NCI-H69 (cell line): ENCODE results near the gene LRRC74A.
A peak's percentile ranks its signal among the peaks of the same experiment; 100 is the strongest.

Experiments
- DNase-seq: peaks from one replicate; lab custom pipeline; 2025; lab: John Stamatoyannopoulos, UW

The LRRC74A gene

GRCh38 chr14:76846331-76847047, 20.3 kb downstream of the LRRC74A start:
- DNase-seq = no peak

GRCh38 chr14:76848879-76849278, 22.7 kb downstream of the LRRC74A start:
- DNase-seq = peak; percentile 67

- no peak for DNase-seq
Measured at GRCh38 chr14:76855066-76855465, 28.9 kb downstream of the LRRC74A start.

- DNase-seq = no peak
Measured at GRCh38 chr14:76856769-76857168, 30.6 kb downstream of the LRRC74A start.

- no peak for DNase-seq
Measured at GRCh38 chr14:76861574-76862255, 35.5 kb downstream of the LRRC74A start.

- no peak for DNase-seq
Measured at GRCh38 chr14:76862546-76863282, 36.5 kb downstream of the LRRC74A start.

GRCh38 chr14:76863724-76864407, 37.7 kb downstream of the LRRC74A start:
- peak; percentile 81 for DNase-seq

GRCh38 chr14:76866456-76866855, 40.2 kb downstream of the LRRC74A start:
- no peak for DNase-seq

- DNase-seq = peak; percentile 74
Measured at GRCh38 chr14:76867516-76868453, 41.6 kb downstream of the LRRC74A start.

- DNase-seq = no peak
Measured at GRCh38 chr14:76868454-76869170, 42.4 kb downstream of the LRRC74A start.

- DNase-seq = peak; percentile 57
Measured at GRCh38 chr14:76870166-76870565, 44.0 kb downstream of the LRRC74A start.

- DNase-seq = peak; percentile 63
Measured at GRCh38 chr14:76872796-76873432, 46.7 kb downstream of the LRRC74A start.

- no peak for DNase-seq
Measured at GRCh38 chr14:76874734-76875133, 48.5 kb downstream of the LRRC74A start.

- DNase-seq = peak; percentile 87
Measured at GRCh38 chr14:76876076-76876475, 49.9 kb downstream of the LRRC74A start.

GRCh38 chr14:76877871-76878270, 51.7 kb downstream of the LRRC74A start:
- no peak for DNase-seq

- DNase-seq = peak; percentile 34
Measured at GRCh38 chr14:76880449-76880848, 54.2 kb downstream of the LRRC74A start.

- DNase-seq = no peak
Measured at GRCh38 chr14:76881348-76881747, 55.1 kb downstream of the LRRC74A start.

- DNase-seq = peak; percentile 88
Measured at GRCh38 chr14:76882651-76883050, 56.4 kb downstream of the LRRC74A start.

GRCh38 chr14:76883447-76883846, 57.2 kb downstream of the LRRC74A start:
- DNase-seq = peak; percentile 21

- DNase-seq = no peak
Measured at GRCh38 chr14:76884394-76884793, 58.2 kb downstream of the LRRC74A start.
